Non-pigmented ciliary epithelial cell (primary cell): ENCODE measurements around the gene EXPH5.
A peak's percentile ranks its signal among the peaks of the same experiment; 100 is the strongest.
"Not testable (repeated sequence)": the region's sequence is repeated elsewhere in the genome, so short reads cannot be mapped to it uniquely, and the experiment has no call there.

Source experiments
- DNase-seq: peaks from one replicate; pipeline ENCODE4 v3.0.0-alpha.2; 2010; ENCODE audit warnings: low read depth

The EXPH5 gene

GRCh38 chr11:108599978-108600377 is 6.4 kb upstream of the EXPH5 start:
- DNase-seq, result no peak

GRCh38 chr11:108597736-108598355 is 4.3 kb upstream of the EXPH5 start:
- no peak for DNase-seq

- no peak for DNase-seq
Observed at GRCh38 chr11:108596701-108597100, 3.1 kb upstream of the EXPH5 start.

GRCh38 chr11:108593923-108594434 is 411 bp upstream of the EXPH5 start:
- DNase-seq, result no peak

GRCh38 chr11:108592591-108593213 is 866 bp downstream of the EXPH5 start:
- DNase-seq, result no peak

GRCh38 chr11:108591893-108592292 is 1.7 kb downstream of the EXPH5 start:
- DNase-seq, result no peak

- DNase-seq, result no peak
Observed at GRCh38 chr11:108589136-108589535, 4.4 kb downstream of the EXPH5 start.

- DNase-seq, result no peak
Observed at GRCh38 chr11:108588287-108588686, 5.3 kb downstream of the EXPH5 start.

GRCh38 chr11:108587109-108587508 is 6.5 kb downstream of the EXPH5 start:
- no peak for DNase-seq

- DNase-seq, result no peak
Observed at GRCh38 chr11:108586600-108586999, 7.0 kb downstream of the EXPH5 start.

GRCh38 chr11:108586185-108586584 is 7.4 kb downstream of the EXPH5 start:
- not testable (repeated sequence) for DNase-seq

GRCh38 chr11:108584973-108585372 is 8.6 kb downstream of the EXPH5 start:
- no peak for DNase-seq

GRCh38 chr11:108580645-108581044 is 12.9 kb downstream of the EXPH5 start:
- DNase-seq, result no peak

- DNase-seq, result no peak
Observed at GRCh38 chr11:108580043-108580442, 13.5 kb downstream of the EXPH5 start.

GRCh38 chr11:108576523-108576922 is 17.0 kb downstream of the EXPH5 start:
- DNase-seq, result no peak

GRCh38 chr11:108574675-108575074 is 18.9 kb downstream of the EXPH5 start:
- no peak for DNase-seq

GRCh38 chr11:108571001-108571400 is 22.6 kb downstream of the EXPH5 start:
- DNase-seq, result no peak

GRCh38 chr11:108569896-108570295 is 23.7 kb downstream of the EXPH5 start:
- DNase-seq, result no peak

GRCh38 chr11:108568195-108568858 is 25.2 kb downstream of the EXPH5 start:
- DNase-seq, result no peak

- no peak for DNase-seq
Observed at GRCh38 chr11:108565653-108566052, 27.9 kb downstream of the EXPH5 start.

- DNase-seq, result no peak
Observed at GRCh38 chr11:108562746-108563581, 30.6 kb downstream of the EXPH5 start.

- DNase-seq, result peak; percentile 51
Observed at GRCh38 chr11:108561535-108561991, 32.0 kb downstream of the EXPH5 start.
